RWPE2 (cell line): Measurements from ENCODE around the gene SNX21.

Source experiments
- ATAC-seq: fragments of 200-7000 bp; cut with Tn5 transposase; 3 replicates; pipeline ENCODE4 v1.9.1; 2021; ENCODE audit warnings: low read depth
- DNase-seq: peaks from one replicate; pipeline ENCODE4 v3.0.0-alpha.2; 2020; ENCODE audit warnings: low spot score
- H3K27ac ChIP-seq: fragments of 450-650 bp; 2 replicates; pipeline ENCODE4 v1.5.1; 2017; ENCODE audit warnings: mild to moderate bottlenecking; ENCODE audit not compliant: poor library complexity, severe bottlenecking
- H3K27me3 ChIP-seq: fragments of 250-450 bp; sonication (Bioruptor Pico); 2 replicates; pipeline ENCODE4 v1.5.1; 2021; ENCODE audit warnings: mild to moderate bottlenecking, moderate library complexity; ENCODE audit not compliant: insufficient read depth, poor library complexity, severe bottlenecking
- H3K36me3 ChIP-seq: fragments of 250-450 bp; sonication (Bioruptor Pico); 2 replicates; pipeline ENCODE4 v1.5.1; 2020; ENCODE audit warnings: low read depth, mild to moderate bottlenecking, moderate library complexity
- H3K4me1 ChIP-seq: fragments of 250-450 bp; sonication (Bioruptor Pico); 2 replicates; pipeline ENCODE4 v1.5.1; 2021; ENCODE audit warnings: mild to moderate bottlenecking, moderate library complexity; ENCODE audit not compliant: insufficient read depth, poor library complexity, severe bottlenecking
- H3K4me3 ChIP-seq: fragments of 250-450 bp; sonication (Bioruptor Pico); 2 replicates; pipeline ENCODE4 v1.5.1; 2021; ENCODE audit warnings: mild to moderate bottlenecking, moderate library complexity; ENCODE audit not compliant: severe bottlenecking
- H3K9me3 ChIP-seq: fragments of 250-450 bp; sonication (Bioruptor Pico); 2 replicates; pipeline ENCODE4 v1.5.1; 2021; ENCODE audit warnings: mild to moderate bottlenecking, moderate library complexity; ENCODE audit not compliant: severe bottlenecking
- TF ChIP-seq, protein P1 (sequence below): fragments of 450-650 bp; IDR thresholded peaks from one replicate; pipeline ENCODE4 v1.5.1; 2017; ENCODE audit warnings: mild to moderate bottlenecking, moderate library complexity; ENCODE audit not compliant: poor library complexity, severe bottlenecking

SNX21 gene

DNA sequence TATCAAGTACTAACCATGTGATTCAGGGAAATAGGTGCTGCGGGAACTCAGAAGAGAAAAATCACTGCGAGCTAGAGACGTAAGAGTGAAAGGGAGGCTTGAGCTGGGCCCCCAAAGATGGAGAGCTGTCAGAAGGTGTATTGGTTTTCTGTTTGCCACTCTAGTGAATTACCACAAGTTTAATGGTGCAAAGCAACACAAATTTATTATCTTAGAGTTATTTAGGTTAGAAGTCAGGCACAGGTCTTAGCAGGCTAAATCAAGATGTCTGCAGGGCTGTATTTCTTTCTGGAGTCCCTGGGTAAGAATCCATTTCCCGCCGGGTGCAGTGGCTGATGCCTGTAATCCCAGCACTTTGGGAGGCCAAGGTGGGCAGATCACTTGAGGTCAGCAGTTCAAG is 26.3 kb downstream of the SNX21 start:
- ATAC-seq: no peak
- H3K4me3 ChIP-seq: no peak overlapping the region

GRCh38 chr20:45860560-45861220 is 27.1 kb downstream of the SNX21 start:
- TF ChIP-seq, protein P1, sequence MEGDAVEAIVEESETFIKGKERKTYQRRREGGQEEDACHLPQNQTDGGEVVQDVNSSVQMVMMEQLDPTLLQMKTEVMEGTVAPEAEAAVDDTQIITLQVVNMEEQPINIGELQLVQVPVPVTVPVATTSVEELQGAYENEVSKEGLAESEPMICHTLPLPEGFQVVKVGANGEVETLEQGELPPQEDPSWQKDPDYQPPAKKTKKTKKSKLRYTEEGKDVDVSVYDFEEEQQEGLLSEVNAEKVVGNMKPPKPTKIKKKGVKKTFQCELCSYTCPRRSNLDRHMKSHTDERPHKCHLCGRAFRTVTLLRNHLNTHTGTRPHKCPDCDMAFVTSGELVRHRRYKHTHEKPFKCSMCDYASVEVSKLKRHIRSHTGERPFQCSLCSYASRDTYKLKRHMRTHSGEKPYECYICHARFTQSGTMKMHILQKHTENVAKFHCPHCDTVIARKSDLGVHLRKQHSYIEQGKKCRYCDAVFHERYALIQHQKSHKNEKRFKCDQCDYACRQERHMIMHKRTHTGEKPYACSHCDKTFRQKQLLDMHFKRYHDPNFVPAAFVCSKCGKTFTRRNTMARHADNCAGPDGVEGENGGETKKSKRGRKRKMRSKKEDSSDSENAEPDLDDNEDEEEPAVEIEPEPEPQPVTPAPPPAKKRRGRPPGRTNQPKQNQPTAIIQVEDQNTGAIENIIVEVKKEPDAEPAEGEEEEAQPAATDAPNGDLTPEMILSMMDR: no peak
- no peak for ATAC-seq

More for the DNA sequence above, 26.3 kb downstream of the SNX21 start:
- DNase-seq: no peak
- TF ChIP-seq, protein P1: no peak
- Histone ChIP-seq H3K27ac (no peak overlapping the region), H3K9me3 (no peaks in the 10 kb centered on the region), H3K36me3 (peaks cover 7% of the 10 kb centered on the region), H3K27me3 (no peaks in the 10 kb centered on the region), H3K4me1 (peaks cover 15% of the 10 kb centered on the region)

GRCh38 chr20:45861221-45862075 is 27.8 kb downstream of the SNX21 start:
- ATAC-seq: no peak

More at GRCh38 chr20:45860560-45861220, 27.1 kb downstream of the SNX21 start:
- Histone ChIP-seq H3K36me3 (no peaks in the 10 kb centered on the region; the same call in 1 of the 2 replicates), H3K27me3 (no peaks in the 10 kb centered on the region), H3K27ac (peak overlapping the region; percentile 0), H3K4me3 (no peak overlapping the region), H3K9me3 (no peaks in the 10 kb centered on the region), H3K4me1 (peaks cover 15% of the 10 kb centered on the region)
- no peak for DNase-seq

GRCh38 chr20:45863543-45864470 is 30.2 kb downstream of the SNX21 start:
- DNase-seq (no peak), ATAC-seq (no peak)

More at GRCh38 chr20:45861221-45862075, 27.8 kb downstream of the SNX21 start:
- TF ChIP-seq, protein P1: no peak
- H3K9me3 ChIP-seq: no peaks in the 10 kb centered on the region
- H3K27me3 ChIP-seq: no peaks in the 10 kb centered on the region
- H3K27ac ChIP-seq: peak overlapping the region; percentile 0
- no peak overlapping the region for H3K4me3 ChIP-seq
- no peak for DNase-seq
- H3K36me3 ChIP-seq: no peaks in the 10 kb centered on the region
- H3K4me1 ChIP-seq: peaks cover 11% of the 10 kb centered on the region

More at GRCh38 chr20:45863543-45864470, 30.2 kb downstream of the SNX21 start:
- TF ChIP-seq, protein P1: no peak
- Histone ChIP-seq H3K27ac (no peak overlapping the region), H3K9me3 (no peaks in the 10 kb centered on the region), H3K4me3 (no peak overlapping the region), H3K36me3 (no peaks in the 10 kb centered on the region), H3K4me1 (peaks cover 14% of the 10 kb centered on the region), H3K27me3 (no peaks in the 10 kb centered on the region)
